H1 (cell line): Measurements from ENCODE around the gene RARB. TPM values are rescaled to one million over a fixed set of nuclear protein-coding genes. Genes with fewer than 3 reads are reported as not detected.

Source experiments
- ATF3 ChIP-seq: IDR thresholded peaks from 2 replicates; pipeline ENCODE4 v1.6.1; 2011; ENCODE audit warnings: low read depth, mild to moderate bottlenecking, low read length; ENCODE audit not compliant: insufficient read depth
- CBX5 ChIP-seq: fragments of 300-800, 300-1000 bp; sonication (generic); IDR thresholded peaks from 2 replicates; pipeline ENCODE4 v1.7.1; 2016; ENCODE audit warnings: antibody characterized with exemption, low read length, low read depth
- CEBPB ChIP-seq: IDR thresholded peaks from 2 replicates; pipeline ENCODE4 v1.6.1; 2012; ENCODE audit warnings: low read depth, low read length
- CHD7 ChIP-seq: fragments of 300-600 bp; sonication (generic); IDR thresholded peaks from 2 replicates; pipeline ENCODE4 v1.7.1; 2012; ENCODE audit warnings: low read length, moderate library complexity, mild to moderate bottlenecking, inconsistent platforms; ENCODE audit not compliant: insufficient replicate concordance
- E2F6 ChIP-seq: IDR thresholded peaks from 2 replicates; pipeline ENCODE4 v1.6.1; 2012; ENCODE audit warnings: inconsistent platforms
- GABPA ChIP-seq: IDR thresholded peaks from 2 replicates; pipeline ENCODE4 v1.6.1; 2011; ENCODE audit warnings: mild to moderate bottlenecking, low read length, moderate library complexity, borderline replicate concordance; ENCODE audit not compliant: insufficient read depth
- NRF1 ChIP-seq: IDR thresholded peaks from 2 replicates; pipeline ENCODE4 v1.6.1; 2011; ENCODE audit warnings: mild to moderate bottlenecking, low read depth, low read length, improper control_type of control experiment
- RAD21 ChIP-seq, 2 experiments: IDR thresholded peaks in 1 of 2; conservative IDR thresholded peaks in 1 of 2; 2 replicates each; pipeline ENCODE4 v1.6.1; 2011; ENCODE audit warnings: low read depth in 2 of 2, low read length in 2 of 2, improper control_type of control experiment in 1 of 2, inconsistent platforms in 1 of 2, mild to moderate bottlenecking in 1 of 2, moderate library complexity in 1 of 2
- YY1 ChIP-seq: IDR thresholded peaks from 2 replicates; pipeline ENCODE4 v1.6.1; 2011; ENCODE audit warnings: low read depth, mild to moderate bottlenecking, low read length
- polyA plus RNA-seq, 7 experiments: library from polyadenylated mRNA; depleted of rRNA in 3 of 7; stranded (reverse) in 5 of 7; unstranded in 2 of 7; fragments of >200 nt in 5 of 7; fragments of 200-250 nt in 2 of 7; gene quantifications; 1 replicate in 5 of 7; 2 replicates in 1 of 7; 4 replicates in 1 of 7; pipeline versions ENCODE4 v1.2.1 to v1.2.3, GENCODE V29; 2011 to 2013; ENCODE audit warnings: missing spikeins in 2 of 7, mixed read lengths in 2 of 7
- total RNA-seq: library from RNA; stranded (reverse); fragmentation: NEBNext Ultra II Directional; extraction: Animal tissue kit (Norgen Biotek cat#: 25700); gene quantifications from 2 replicates; pipeline ENCODE4 v1.2.1, GENCODE V29; 2021

The RARB gene
- total and polyA plus RNA-seq, 2 of the 8 experiments (the other 6 are each of a cell fraction or from before 2014, with no cell fraction given) = 0.15 to 0.22 TPM

GRCh38 chr3:25463836-25464418 lies 35.9 kb downstream of the RARB start (continued):
- no peak for TF ChIP-seq CHD7
- no peak for TF ChIP-seq CEBPB
- TF ChIP-seq E2F6 = no peak
- TF ChIP-seq NRF1 = no peak
- no peak for TF ChIP-seq GABPA
- TF ChIP-seq RAD21 (IDR thresholded peaks at IDR 0.05 in 1 of 2, conservative IDR thresholded peaks at IDR 0.05 in 1 of 2; ENCODE audit: low read depth in 2 of 2, low read length in 2 of 2) = no peak
- no peak for TF ChIP-seq ATF3
- TF ChIP-seq YY1 = no peak
- no peak for TF ChIP-seq CBX5
